ENCODE data around the gene ICE2.

ICE2 gene

DNA sequence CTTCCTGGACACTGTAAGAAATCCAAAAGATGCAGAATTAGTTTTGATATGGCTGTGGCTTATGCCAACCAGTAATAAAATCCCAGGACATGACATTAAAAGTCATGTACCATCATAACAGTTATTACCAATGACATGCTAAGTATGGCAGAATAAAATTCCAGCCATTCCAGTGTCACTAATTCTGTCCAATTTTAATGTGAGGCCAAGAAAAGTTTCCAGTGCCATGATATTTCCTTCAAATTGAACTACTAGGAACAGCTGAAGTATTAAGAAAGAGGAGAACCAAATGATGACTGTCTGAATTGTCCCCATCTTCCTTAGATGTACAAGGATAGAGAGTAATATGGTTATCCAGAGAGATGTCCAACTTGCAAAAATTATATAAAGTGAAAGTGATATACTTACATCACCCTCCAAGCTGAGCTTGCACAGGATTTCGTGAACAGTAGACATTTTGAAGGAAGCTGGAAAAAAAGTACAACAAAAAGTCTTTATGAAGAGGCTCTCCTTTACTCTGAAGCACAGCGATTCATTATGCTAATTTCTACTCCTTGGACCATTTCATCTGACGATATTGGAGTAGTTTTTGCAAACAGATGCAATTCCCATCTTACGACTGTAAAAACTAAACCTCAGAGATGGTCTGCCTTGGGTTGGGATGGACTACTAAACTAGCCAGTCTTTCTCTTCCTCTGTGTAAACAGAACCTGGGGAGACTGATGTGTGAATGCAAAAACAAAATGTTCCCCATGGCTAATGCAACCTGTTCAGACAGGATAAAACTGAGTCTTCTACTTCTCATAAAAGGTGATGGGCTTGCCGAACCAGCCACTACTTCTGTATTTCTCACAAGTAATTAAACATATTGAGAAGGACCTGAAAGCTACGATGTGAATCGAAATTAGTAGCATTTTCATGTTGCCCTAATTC lies 93.1 kb downstream of the ICE2 start:
- Histone ChIP-seq H3K36me3 (ENCODE audit: control insufficient read depth, insufficient read depth, low read length, severe bottlenecking) (peaks cover 68% of the 10 kb centered on the region), H3K9me3 (ENCODE audit: control insufficient read depth, low read length) (no peaks in the 10 kb centered on the region), H3K27me3 (replicated peaks; ENCODE audit: control insufficient read depth, insufficient read depth, low read length) (no peaks in the 10 kb centered on the region), H3K9ac (ENCODE audit: low read length) (peak overlapping the region; percentile 31), H3K4me1 (ENCODE audit: control insufficient read depth, insufficient read depth, low read length) (peaks cover 87% of the 10 kb centered on the region), H3K4me3 (ENCODE audit: low read length) (peak overlapping the region; percentile 38)
- no peak for DNase-seq (ENCODE audit: low read depth)

DNA sequence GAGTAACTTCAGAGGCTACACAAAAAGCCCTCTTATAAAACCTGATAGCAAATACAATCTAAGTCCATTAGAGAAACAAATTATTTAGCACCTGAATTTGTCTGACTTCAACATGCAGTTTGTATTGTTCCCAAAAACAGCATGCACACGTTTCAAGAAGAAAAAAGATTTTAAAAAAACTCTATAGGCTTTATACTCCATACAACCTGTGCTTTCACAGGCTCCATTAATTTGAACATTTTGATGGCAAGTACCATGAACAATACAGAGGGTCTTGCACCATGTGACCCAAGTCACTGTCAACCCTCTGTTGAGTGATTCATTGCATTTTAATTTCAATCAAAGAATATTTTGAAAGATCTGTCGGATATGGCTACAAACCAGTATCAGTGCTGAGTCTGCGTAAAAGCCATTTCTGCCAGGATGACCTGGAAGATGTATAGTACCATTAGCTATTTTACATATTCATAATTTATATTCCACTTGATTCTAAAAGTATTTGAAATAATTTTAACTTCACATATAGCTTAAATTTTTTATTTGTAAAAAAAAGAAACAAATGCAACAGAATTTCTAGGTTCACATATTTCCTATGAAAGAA lies 94.3 kb downstream of the ICE2 start:
- H3K9me3 ChIP-seq (ENCODE audit: control insufficient read depth, low read length) = no peaks in the 10 kb centered on the region
- peak overlapping the region; percentile 43 for H3K9ac ChIP-seq (ENCODE audit: low read length)
- peaks cover 85% of the 10 kb centered on the region for H3K4me1 ChIP-seq (ENCODE audit: control insufficient read depth, insufficient read depth, low read length)
- no peak for DNase-seq (ENCODE audit: low read depth)
- peaks cover 69% of the 10 kb centered on the region for H3K36me3 ChIP-seq (ENCODE audit: control insufficient read depth, insufficient read depth, low read length, severe bottlenecking)
- H3K27me3 ChIP-seq (replicated peaks; ENCODE audit: control insufficient read depth, insufficient read depth, low read length) = no peaks in the 10 kb centered on the region
- no peak overlapping the region for H3K4me3 ChIP-seq (ENCODE audit: low read length)

- peak; percentile 31 for DNase-seq (ENCODE audit: low read depth)
These were observed 94.9 kb downstream of the ICE2 start for GRCh38 chr15:60384053-60384452.

DNA sequence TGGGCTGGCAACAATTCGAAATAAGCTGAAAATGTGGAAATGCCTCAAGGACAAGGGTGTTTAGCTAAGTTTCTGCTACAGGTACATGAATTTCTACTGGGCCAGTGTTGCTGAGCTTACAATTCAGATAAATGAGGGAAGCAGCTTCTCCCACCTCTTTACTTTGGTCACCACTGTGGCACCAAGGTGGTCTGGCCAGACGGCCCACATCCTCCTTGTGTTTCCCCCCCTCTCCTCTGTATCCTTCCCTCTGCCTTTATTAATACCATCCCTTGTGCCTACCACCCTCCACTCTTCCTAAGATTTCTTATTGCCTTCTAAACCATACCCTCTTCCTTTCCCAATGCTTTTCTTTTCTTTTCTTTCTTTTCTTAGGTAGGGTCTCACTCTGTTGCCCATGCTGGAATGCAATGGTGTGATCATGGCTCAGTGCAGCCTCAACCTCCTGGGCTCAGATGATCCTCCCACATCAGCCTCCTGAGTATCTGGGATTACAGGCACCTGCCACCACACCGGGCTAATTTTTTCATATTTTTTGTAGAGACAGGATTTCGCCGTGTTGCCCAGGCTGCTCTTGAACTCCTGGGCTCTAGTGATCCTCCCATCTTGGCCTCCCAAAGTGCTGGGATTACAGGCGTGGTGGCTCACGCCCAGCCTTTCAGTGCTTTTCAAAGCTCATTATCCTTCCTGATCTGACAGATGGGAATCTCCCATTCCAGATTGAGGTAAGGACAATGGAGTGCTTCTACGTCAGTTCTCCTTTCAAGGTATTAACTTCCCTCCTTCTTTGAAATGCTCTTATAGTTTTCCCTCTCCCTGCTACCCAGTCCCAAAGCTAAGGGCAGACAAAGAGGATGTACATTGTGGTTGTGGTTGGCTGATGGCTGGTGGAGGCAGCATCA lies 95.9 kb downstream of the ICE2 start:
- no peaks in the 10 kb centered on the region for H3K27me3 ChIP-seq (replicated peaks; ENCODE audit: control insufficient read depth, insufficient read depth, low read length)
- no peak for DNase-seq (ENCODE audit: low read depth)
- H3K9ac ChIP-seq (ENCODE audit: low read length) = peak overlapping the region; percentile 53
- H3K4me3 ChIP-seq (ENCODE audit: low read length) = no peak overlapping the region
- peaks cover 86% of the 10 kb centered on the region for H3K4me1 ChIP-seq (ENCODE audit: control insufficient read depth, insufficient read depth, low read length)
- H3K36me3 ChIP-seq (ENCODE audit: control insufficient read depth, insufficient read depth, low read length, severe bottlenecking) = peaks cover 78% of the 10 kb centered on the region
- no peaks in the 10 kb centered on the region for H3K9me3 ChIP-seq (ENCODE audit: control insufficient read depth, low read length)

More at GRCh38 chr15:60384053-60384452, 94.9 kb downstream of the ICE2 start:
- Histone ChIP-seq H3K9me3 (ENCODE audit: control insufficient read depth, low read length) (no peaks in the 10 kb centered on the region), H3K9ac (ENCODE audit: low read length) (peak overlapping the region; percentile 43), H3K4me3 (ENCODE audit: low read length) (peak overlapping the region; percentile 14), H3K4me1 (ENCODE audit: control insufficient read depth, insufficient read depth, low read length) (peaks cover 85% of the 10 kb centered on the region), H3K36me3 (ENCODE audit: control insufficient read depth, insufficient read depth, low read length, severe bottlenecking) (peaks cover 71% of the 10 kb centered on the region), H3K27me3 (replicated peaks; ENCODE audit: control insufficient read depth, insufficient read depth, low read length) (no peaks in the 10 kb centered on the region)

GRCh38 chr15:60381148-60381788 lies 97.7 kb downstream of the ICE2 start:
- Histone ChIP-seq H3K4me1 (ENCODE audit: control insufficient read depth, insufficient read depth, low read length) (peaks cover 90% of the 10 kb centered on the region), H3K27me3 (replicated peaks; ENCODE audit: control insufficient read depth, insufficient read depth, low read length) (no peaks in the 10 kb centered on the region), H3K9ac (ENCODE audit: low read length) (peak overlapping the region; percentile 75), H3K4me3 (ENCODE audit: low read length) (no peak overlapping the region), H3K9me3 (ENCODE audit: control insufficient read depth, low read length) (no peaks in the 10 kb centered on the region), H3K36me3 (ENCODE audit: control insufficient read depth, insufficient read depth, low read length, severe bottlenecking) (peaks cover 84% of the 10 kb centered on the region)
- no peak for DNase-seq (ENCODE audit: low read depth)

DNA sequence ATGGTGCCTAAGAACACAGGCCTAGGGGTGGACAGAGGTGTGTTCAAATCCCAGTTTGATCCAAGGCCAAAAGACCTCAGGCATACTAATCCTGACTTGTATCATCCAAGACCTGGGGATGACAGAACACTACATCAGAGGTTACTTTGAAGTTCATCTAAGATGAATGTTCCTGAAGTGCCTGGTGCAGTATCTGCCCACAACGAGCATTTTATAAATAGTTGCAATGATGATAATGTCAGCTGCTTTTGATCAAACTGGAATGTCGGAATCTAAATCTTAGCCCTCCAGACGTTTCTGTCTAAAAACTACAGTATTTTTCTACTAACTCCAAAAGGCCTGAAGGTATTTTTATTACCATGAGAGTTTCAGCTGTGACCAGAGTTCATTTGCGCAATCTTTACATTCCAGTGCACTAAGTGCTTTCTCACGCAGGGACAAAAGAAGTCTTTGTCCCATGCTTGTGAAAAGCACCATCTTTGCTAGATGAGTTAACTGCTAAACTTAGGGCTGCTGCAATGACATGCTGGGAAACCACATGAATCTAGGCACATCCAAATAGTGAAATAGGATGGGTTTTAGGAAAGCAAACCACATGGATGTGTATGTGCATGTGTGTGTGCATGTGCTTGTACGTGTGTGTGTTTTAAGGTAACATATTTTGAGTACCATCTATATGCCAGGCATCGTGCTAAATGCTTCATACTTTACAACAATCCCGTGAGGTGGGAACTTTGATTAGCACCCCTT lies 99.2 kb downstream of the ICE2 start:
- peak; percentile 98 for DNase-seq (ENCODE audit: low read depth)
- peaks cover 88% of the 10 kb centered on the region for H3K36me3 ChIP-seq (ENCODE audit: control insufficient read depth, insufficient read depth, low read length, severe bottlenecking)
- no peaks in the 10 kb centered on the region for H3K27me3 ChIP-seq (replicated peaks; ENCODE audit: control insufficient read depth, insufficient read depth, low read length)
- H3K9ac ChIP-seq (ENCODE audit: low read length) = peak overlapping the region; percentile 75
- no peaks in the 10 kb centered on the region for H3K9me3 ChIP-seq (ENCODE audit: control insufficient read depth, low read length)
- peaks cover 95% of the 10 kb centered on the region for H3K4me1 ChIP-seq (ENCODE audit: control insufficient read depth, insufficient read depth, low read length)
- peak overlapping the region; percentile 18 for H3K4me3 ChIP-seq (ENCODE audit: low read length)

GRCh38 chr15:60379185-60379524 lies 99.8 kb downstream of the ICE2 start:
- H3K9me3 ChIP-seq (ENCODE audit: control insufficient read depth, low read length) = no peaks in the 10 kb centered on the region
- H3K27me3 ChIP-seq (replicated peaks; ENCODE audit: control insufficient read depth, insufficient read depth, low read length) = no peaks in the 10 kb centered on the region
- peak overlapping the region; percentile 74 for H3K9ac ChIP-seq (ENCODE audit: low read length)
- H3K4me3 ChIP-seq (ENCODE audit: low read length) = peak overlapping the region; percentile 18
- peaks cover 82% of the 10 kb centered on the region for H3K36me3 ChIP-seq (ENCODE audit: control insufficient read depth, insufficient read depth, low read length, severe bottlenecking)
- no peak for DNase-seq (ENCODE audit: low read depth)
- H3K4me1 ChIP-seq (ENCODE audit: control insufficient read depth, insufficient read depth, low read length) = peaks cover 95% of the 10 kb centered on the region

DNA sequence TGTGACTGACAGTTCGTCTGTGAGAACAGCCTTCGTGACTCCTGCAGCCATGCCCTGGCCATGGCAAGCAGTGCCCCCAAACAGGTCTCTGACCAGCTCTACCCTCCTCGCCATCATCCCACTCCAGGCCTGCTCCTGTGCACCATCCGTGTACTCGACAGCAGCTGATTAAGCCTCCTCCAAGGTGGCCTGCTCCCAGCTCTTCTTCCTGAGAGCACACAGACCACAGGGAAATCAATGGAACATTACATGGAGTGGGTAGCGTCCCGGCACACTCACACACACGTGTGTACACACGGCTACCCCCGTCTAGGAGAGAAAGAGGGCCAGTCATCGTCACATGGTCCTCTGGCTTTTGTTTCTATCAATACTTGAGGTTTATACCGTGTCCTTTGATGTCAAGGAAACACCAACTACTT lies 102.3 kb downstream of the ICE2 start:
- Histone ChIP-seq H3K27me3 (replicated peaks; ENCODE audit: control insufficient read depth, insufficient read depth, low read length) (no peaks in the 10 kb centered on the region), H3K9ac (ENCODE audit: low read length) (peak overlapping the region; percentile 82), H3K4me3 (ENCODE audit: low read length) (peak overlapping the region; percentile 13), H3K36me3 (ENCODE audit: control insufficient read depth, insufficient read depth, low read length, severe bottlenecking) (peaks cover 79% of the 10 kb centered on the region), H3K9me3 (ENCODE audit: control insufficient read depth, low read length) (no peaks in the 10 kb centered on the region), H3K4me1 (ENCODE audit: control insufficient read depth, insufficient read depth, low read length) (peaks cover 95% of the 10 kb centered on the region)
- no peak for DNase-seq (ENCODE audit: low read depth)

DNA sequence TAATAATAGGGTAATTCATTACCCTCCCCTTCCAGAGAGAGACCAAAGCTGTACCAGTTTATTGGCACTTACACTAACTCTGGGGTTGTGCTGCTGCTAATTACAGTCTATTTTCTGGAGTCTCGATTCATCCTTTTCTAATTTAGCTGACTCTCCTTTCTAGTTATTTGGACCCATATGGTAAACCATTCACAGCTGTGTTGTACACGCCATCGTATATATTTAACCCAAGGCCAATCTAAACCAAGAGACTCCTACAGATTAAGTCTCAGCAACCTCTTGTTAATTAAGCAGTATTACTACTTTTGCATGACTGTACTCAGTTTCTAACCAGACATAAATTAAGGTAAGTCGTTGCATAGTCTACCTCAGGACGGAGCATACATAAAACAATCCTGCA lies 103.6 kb downstream of the ICE2 start:
- H3K27me3 ChIP-seq (replicated peaks; ENCODE audit: control insufficient read depth, insufficient read depth, low read length) = no peaks in the 10 kb centered on the region
- H3K36me3 ChIP-seq (ENCODE audit: control insufficient read depth, insufficient read depth, low read length, severe bottlenecking) = peaks cover 72% of the 10 kb centered on the region
- peak overlapping the region; percentile 82 for H3K9ac ChIP-seq (ENCODE audit: low read length)
- H3K9me3 ChIP-seq (ENCODE audit: control insufficient read depth, low read length) = no peaks in the 10 kb centered on the region
- no peak for DNase-seq (ENCODE audit: low read depth)
- peak overlapping the region; percentile 28 for H3K4me3 ChIP-seq (ENCODE audit: low read length)
- H3K4me1 ChIP-seq (ENCODE audit: control insufficient read depth, insufficient read depth, low read length) = peaks cover 95% of the 10 kb centered on the region

DNA sequence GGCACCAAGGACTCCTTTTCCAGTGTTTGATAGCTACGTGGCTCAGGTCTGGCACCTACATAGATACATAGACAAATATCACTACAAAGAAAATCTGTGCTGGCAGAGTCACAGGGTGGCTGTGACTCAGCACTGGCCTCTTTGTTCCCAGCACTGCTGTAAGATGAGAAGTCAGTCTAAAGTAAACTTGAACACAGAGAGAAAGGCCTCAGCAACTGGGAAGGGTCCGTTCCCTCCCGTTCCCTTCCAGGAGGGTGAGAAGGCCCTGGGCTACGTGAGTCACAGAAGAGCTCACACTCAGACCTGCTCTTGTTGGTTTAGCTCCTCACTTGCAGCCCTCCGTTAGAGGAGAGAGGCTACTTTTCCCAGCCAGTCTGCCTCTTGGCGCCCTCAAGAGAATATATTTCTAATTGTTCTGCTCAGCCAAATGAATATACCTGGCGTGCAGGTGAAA lies 104.3 kb downstream of the ICE2 start:
- H3K4me3 ChIP-seq (ENCODE audit: low read length) = peak overlapping the region; percentile 28
- peak overlapping the region; percentile 82 for H3K9ac ChIP-seq (ENCODE audit: low read length)
- H3K36me3 ChIP-seq (ENCODE audit: control insufficient read depth, insufficient read depth, low read length, severe bottlenecking) = peaks cover 74% of the 10 kb centered on the region
- peaks cover 95% of the 10 kb centered on the region for H3K4me1 ChIP-seq (ENCODE audit: control insufficient read depth, insufficient read depth, low read length)
- H3K9me3 ChIP-seq (ENCODE audit: control insufficient read depth, low read length) = no peaks in the 10 kb centered on the region
- no peaks in the 10 kb centered on the region for H3K27me3 ChIP-seq (replicated peaks; ENCODE audit: control insufficient read depth, insufficient read depth, low read length)
- DNase-seq (ENCODE audit: low read depth) = peak; percentile 96
